Calu3 (cell line): ENCODE results near the gene KCNK15. TPM values are rescaled to one million over a fixed set of nuclear protein-coding genes. Genes with fewer than 3 reads are reported as not detected.

ENCODE experiments used
- BruUV-seq: library from RNA; stranded (reverse); fragments of 400-500 nt; replicated peaks from 2 replicates; lab custom pipeline; 2021; lab: Mats Ljungman, UMichigan
- CTCF ChIA-PET: fragments of 300-600 bp; sonication (Branson Sonifier 250); formaldehyde crosslinking; loops from one replicate; lab custom pipeline; 2022; ENCODE audit warnings: antibody characterized with exemption; lab: Charles Lee
- DNase-seq: peaks from one replicate; pipeline ENCODE4 v3.0.0; 2022
- H3K27ac Mint-ChIP-seq: one replicate; pipeline ENCODE4 v1.8.0; 2022; ENCODE audit warnings: mixed read lengths; ENCODE audit not compliant: unreplicated experiment
- H3K27me3 Mint-ChIP-seq: one replicate; pipeline ENCODE4 v1.8.0; 2022; ENCODE audit warnings: mixed read lengths; ENCODE audit not compliant: unreplicated experiment
- H3K36me3 Mint-ChIP-seq: one replicate; pipeline ENCODE4 v1.8.0; 2022; ENCODE audit warnings: mild to moderate bottlenecking, moderate library complexity, mixed read lengths; ENCODE audit not compliant: insufficient read depth, unreplicated experiment
- H3K4me1 Mint-ChIP-seq: one replicate; pipeline ENCODE4 v1.8.0; 2022; ENCODE audit warnings: mild to moderate bottlenecking, low read depth, mixed read lengths; ENCODE audit not compliant: unreplicated experiment
- H3K4me3 Mint-ChIP-seq: one replicate; pipeline ENCODE4 v1.8.0; 2022; ENCODE audit warnings: mild to moderate bottlenecking, low read depth, moderate library complexity, mixed read lengths; ENCODE audit not compliant: unreplicated experiment
- H3K9me3 Mint-ChIP-seq: one replicate; pipeline ENCODE4 v1.8.0; 2022; ENCODE audit warnings: low read depth, mixed read lengths; ENCODE audit not compliant: unreplicated experiment
- intact Hi-C: fragments of 100-400 bp; cut with micrococcal nuclease; formaldehyde crosslinking; loops from one replicate; pipeline ENCODE4 v1.10.0; 2022; ENCODE audit not compliant: unreplicated experiment
- total RNA-seq: library from RNA; stranded (reverse); gene quantifications from 2 replicates; pipeline ENCODE4 v1.2.3, GENCODE V29; 2022
- TF ChIP-seq, protein P1 (sequence below): fragments of 200-600 bp; IDR thresholded peaks from one replicate; pipeline ENCODE4 v1.8.0; 2022; ENCODE audit warnings: antibody characterized with exemption; ENCODE audit not compliant: unreplicated experiment

Gene KCNK15
- total RNA-seq, 1 experiment from 2014 or later: 1.5 TPM

DNA sequence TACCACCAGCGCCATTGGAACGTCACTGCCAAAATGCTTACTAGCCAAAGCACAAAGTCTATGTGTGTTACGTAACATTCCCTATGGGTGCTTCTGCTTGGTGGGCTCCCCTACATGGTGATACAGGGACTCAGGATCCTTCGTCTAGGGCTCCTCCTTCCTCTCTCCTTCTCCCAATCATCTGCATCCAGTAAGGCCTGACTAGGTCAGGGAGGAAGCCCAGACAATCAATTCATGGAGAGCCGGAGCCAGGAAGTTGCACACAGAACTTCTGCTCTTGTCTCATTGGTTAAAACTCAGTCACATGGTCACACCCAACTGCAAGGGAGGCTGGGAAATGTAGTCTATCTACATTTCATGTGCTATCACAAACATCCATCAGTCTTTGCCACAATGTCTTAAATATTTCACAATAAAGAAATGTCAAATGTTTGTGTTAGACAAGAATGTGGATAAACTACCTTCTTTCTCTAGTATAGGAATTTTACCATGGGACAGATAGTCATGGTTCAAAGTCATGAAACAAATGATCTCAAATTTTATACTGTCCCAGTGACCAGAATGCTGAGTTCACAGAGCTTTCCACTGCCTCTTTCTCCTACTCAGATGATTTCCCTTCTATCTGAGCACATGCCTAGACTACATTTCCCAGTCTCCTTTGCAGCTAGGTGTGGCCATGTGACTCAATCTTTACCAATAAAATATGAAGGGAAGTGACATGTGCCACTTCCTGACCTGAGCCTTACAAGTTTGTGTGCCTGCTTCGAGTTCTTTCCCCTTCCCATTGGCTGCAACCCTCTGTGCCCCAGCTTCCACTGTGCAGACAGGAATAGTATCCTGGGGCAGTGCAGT, 9.3 kb upstream of the KCNK15 start:
- Mint-ChIP-seq H3K4me1 (peaks cover 54% of the 10 kb centered on the region), H3K27ac (peak overlapping the region; percentile 97), H3K9me3 (no peaks in the 10 kb centered on the region), H3K4me3 (peak overlapping the region; percentile 63), H3K36me3 (peaks cover 30% of the 10 kb centered on the region), H3K27me3 (peaks cover 5% of the 10 kb centered on the region)
- DNase-seq: peak; percentile 90
- no TSS peak for BruUV-seq
- TF ChIP-seq, protein P1, sequence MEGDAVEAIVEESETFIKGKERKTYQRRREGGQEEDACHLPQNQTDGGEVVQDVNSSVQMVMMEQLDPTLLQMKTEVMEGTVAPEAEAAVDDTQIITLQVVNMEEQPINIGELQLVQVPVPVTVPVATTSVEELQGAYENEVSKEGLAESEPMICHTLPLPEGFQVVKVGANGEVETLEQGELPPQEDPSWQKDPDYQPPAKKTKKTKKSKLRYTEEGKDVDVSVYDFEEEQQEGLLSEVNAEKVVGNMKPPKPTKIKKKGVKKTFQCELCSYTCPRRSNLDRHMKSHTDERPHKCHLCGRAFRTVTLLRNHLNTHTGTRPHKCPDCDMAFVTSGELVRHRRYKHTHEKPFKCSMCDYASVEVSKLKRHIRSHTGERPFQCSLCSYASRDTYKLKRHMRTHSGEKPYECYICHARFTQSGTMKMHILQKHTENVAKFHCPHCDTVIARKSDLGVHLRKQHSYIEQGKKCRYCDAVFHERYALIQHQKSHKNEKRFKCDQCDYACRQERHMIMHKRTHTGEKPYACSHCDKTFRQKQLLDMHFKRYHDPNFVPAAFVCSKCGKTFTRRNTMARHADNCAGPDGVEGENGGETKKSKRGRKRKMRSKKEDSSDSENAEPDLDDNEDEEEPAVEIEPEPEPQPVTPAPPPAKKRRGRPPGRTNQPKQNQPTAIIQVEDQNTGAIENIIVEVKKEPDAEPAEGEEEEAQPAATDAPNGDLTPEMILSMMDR: no peak
- intact Hi-C loops: loop anchor here (10.0 kb wide), 1 partner anchor 522 kb away; the partner anchor contains the start of gene OSER1
- CTCF ChIA-PET: interaction anchor here (0.7 kb wide), 1 partner anchor 12 kb away, joined by 3 read pairs; no protein-coding TSS in a partner anchor

- H3K4me1 Mint-ChIP-seq: peaks cover 49% of the 10 kb centered on the region
- H3K27me3 Mint-ChIP-seq: peaks cover 12% of the 10 kb centered on the region
- TF ChIP-seq, protein P1: no peak
- BruUV-seq: no TSS peak
- intact Hi-C loops: loop anchor here (10.0 kb wide), 1 partner anchor 522 kb away; the partner anchor contains the start of gene OSER1
- H3K9me3 Mint-ChIP-seq: no peaks in the 10 kb centered on the region
- no peak overlapping the region for H3K27ac Mint-ChIP-seq
- no peak overlapping the region for H3K4me3 Mint-ChIP-seq
- CTCF ChIA-PET: interaction anchor here (0.7 kb wide), 1 partner anchor 11 kb away, joined by 3 read pairs; no protein-coding TSS in a partner anchor
- peaks cover 30% of the 10 kb centered on the region for H3K36me3 Mint-ChIP-seq
- no peak for DNase-seq
Observed at GRCh38 chr20:44737116-44737515, 8.5 kb upstream of the KCNK15 start.

DNA sequence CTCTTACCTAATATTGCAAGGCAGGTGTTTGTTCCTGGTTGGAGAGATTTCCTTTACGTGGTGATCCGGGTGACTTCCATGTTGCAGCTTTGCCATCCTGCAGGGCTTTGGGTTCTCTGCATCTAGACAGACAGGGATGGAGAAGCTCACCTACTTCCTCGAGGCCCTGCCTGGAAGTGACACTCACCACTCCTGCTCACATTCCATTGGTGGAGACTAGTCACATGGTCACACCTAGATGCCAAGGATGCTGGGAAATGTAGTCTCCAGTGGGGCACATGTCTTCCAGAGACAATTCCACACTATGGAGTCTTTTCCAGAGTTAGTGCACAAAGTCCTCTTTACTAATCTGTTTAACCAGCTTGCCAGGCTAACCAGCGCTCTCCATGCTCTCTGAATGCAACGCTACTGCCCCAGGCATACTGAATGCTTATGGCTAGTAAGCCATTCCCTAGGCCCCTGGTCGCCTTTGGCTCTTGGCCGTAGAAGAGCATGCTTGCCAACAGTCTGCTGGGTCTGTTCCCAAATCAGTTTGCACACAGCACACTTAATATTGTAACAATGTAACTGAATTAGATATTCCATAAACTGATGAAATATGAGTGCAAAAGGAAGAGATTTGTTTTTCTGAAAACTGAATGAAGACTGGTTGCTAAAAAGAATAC, 6.7 kb upstream of the KCNK15 start:
- Mint-ChIP-seq H3K4me3 (peak overlapping the region; percentile 57), H3K27me3 (peaks cover 31% of the 10 kb centered on the region), H3K4me1 (peaks cover 31% of the 10 kb centered on the region), H3K9me3 (no peaks in the 10 kb centered on the region), H3K36me3 (peaks cover 17% of the 10 kb centered on the region), H3K27ac (peak overlapping the region; percentile 72)
- intact Hi-C loops: loop anchor here (10.0 kb wide), 1 partner anchor 524 kb away; the partner anchor contains the start of gene OSER1
- TF ChIP-seq, protein P1: no peak
- BruUV-seq: no TSS peak
- CTCF ChIA-PET: interaction anchor here (0.5 to 1.5 kb wide), 6 partner anchors 9 to 466 kb away, joined by 3 to 9 read pairs (median 6); partner anchors contain the start of gene PABPC1L
- DNase-seq: peak; percentile 89

DNA sequence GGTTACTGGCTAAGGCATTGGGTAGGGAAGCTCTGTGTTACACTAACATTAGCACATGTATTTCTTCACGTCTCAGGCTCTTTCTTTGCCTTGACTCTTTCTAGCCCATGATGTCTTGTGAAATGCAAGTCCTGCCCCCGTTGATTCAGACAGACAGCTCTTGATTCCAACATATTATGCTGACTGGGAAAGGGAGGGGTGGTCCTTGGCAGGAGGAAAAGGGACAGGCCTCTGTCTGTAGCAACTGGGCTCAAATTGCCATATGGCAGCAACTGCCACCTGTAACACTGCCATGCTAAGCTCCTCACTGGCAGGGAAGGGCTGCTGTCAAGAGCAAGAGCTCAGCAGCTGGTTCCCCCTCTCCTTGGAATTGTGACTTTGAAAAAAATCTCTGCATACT, 5.7 kb upstream of the KCNK15 start:
- H3K27me3 Mint-ChIP-seq: peaks cover 41% of the 10 kb centered on the region
- H3K4me3 Mint-ChIP-seq: no peak overlapping the region
- H3K36me3 Mint-ChIP-seq: peaks cover 17% of the 10 kb centered on the region
- intact Hi-C loops: loop anchor here (10.0 kb wide), 1 partner anchor 525 kb away; the partner anchor contains the start of gene OSER1
- no peak overlapping the region for H3K27ac Mint-ChIP-seq
- TF ChIP-seq, protein P1: no peak
- no peak for DNase-seq
- CTCF ChIA-PET: no interaction called here
- no TSS peak for BruUV-seq
- peaks cover 25% of the 10 kb centered on the region for H3K4me1 Mint-ChIP-seq
- H3K9me3 Mint-ChIP-seq: no peaks in the 10 kb centered on the region
